Left lobe of liver (tissue), 2 donors: ENCODE data around the gene TIMM22. TPM values are rescaled to one million over a fixed set of nuclear protein-coding genes. Genes with fewer than 3 reads are reported as not detected.
"Not testable (repeated sequence)": the region's sequence is repeated elsewhere in the genome, so short reads cannot be mapped to it uniquely, and the experiment has no call there.

Experiments
- ATAC-seq: fragments of 200-7000 bp; cut with Tn5 transposase; one replicate; pipeline ENCODE4 v1.9.1; 2020; ENCODE audit warnings: mild to moderate bottlenecking, moderate library complexity
- DNase-seq: peaks from one replicate; pipeline ENCODE4 v3.0.0-alpha.2; 2020; ENCODE audit warnings: low spot score
- total RNA-seq: library from RNA; stranded (reverse); gene quantifications from one replicate; pipeline ENCODE4 v1.2.1, GENCODE V29; 2021
- donor health status: DM: no; HTN: no; CAD: no; lungs with moderate emphysema.
- donor health status: DM: no; HTN: yes; CAD: no.

TIMM22 gene
- total RNA-seq, 1 donor from 2014 or later = 4.2 TPM

DNA sequence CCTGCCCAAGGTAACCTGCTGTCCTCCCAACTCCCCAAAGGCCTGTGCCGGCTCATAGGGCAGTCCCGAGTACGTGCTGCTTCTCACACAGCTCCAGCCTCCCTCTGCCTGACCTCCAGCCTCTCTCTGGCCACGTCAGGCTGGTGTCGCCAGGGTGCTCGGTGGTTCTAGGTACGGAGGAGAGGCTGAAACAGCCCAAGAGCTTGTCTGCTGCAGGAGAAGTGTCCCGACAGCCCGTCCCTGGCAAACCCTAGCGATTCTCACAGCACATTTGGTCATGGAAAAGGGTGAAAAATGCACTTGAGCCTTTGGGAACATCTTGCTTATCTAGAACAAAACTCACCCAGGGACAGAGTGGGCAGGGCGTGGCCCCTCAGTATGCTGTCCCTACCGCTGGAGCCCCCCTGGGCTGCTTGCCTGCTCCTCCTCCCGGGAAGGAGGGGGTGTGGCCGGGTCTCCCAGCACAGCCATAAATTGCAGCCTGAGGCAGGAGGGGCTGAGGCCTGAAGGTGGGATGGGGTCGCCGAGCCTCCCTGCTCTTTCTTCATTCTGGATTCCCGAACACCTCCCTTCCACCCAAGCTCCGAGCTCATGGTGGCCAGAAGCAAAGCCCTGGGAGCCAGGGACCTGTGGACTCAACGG is 40.4 kb downstream of the TIMM22 start:
- ATAC-seq (no peak), DNase-seq (no peak)

DNA sequence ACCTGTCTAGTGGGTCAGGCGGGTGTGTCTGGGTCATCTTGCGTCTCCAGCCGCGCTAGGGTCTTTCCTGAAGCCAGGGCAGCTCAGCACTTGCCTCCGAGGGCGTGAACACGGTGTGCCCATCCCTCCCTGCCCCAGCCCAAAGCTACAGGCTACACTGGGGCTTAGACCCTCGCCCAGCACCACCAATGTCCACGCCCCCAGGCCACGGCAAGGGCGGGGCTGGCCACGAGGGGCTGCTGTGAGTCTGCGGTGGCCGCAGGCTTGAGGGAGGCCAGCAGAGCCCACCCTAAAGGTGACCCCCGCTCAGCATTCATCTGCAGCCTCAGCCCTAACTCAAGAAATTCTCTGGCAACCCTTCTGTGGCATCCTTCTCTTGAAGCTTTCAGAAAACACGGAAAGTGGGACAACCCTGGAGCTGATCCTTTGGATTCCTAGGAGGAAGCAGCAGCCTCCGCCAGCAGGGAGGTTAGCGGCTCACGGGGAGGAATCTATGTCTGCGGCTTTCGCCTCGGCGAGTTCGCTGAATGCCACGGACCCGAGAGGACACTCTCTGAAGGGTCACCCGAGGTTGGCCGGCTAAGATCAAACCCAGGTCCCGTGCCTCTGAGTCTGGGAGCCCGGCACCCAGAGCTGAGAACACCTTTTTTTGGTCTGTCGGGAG is 41.7 kb downstream of the TIMM22 start:
- ATAC-seq (no peak), DNase-seq (no peak)

DNA sequence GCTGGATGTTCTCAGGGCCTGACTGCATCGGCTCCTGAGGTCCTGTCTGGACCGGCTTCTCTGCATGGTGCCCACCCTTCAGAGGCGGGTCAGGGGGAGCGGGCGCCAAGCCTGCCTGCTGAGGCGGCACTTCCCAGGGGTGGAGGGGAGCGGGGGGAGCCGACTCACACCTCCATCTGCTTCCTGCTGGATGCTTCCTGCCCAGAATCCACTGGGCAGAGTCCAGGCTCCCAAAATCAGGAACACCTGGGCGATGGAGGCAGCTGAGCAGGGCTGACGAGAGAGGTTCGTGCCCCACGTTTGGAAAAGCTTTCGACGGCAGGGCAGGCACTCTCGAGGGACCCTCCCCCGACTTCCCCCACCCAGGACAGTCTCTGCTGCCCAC is 42.2 kb downstream of the TIMM22 start:
- ATAC-seq (no peak), DNase-seq (no peak)

DNA sequence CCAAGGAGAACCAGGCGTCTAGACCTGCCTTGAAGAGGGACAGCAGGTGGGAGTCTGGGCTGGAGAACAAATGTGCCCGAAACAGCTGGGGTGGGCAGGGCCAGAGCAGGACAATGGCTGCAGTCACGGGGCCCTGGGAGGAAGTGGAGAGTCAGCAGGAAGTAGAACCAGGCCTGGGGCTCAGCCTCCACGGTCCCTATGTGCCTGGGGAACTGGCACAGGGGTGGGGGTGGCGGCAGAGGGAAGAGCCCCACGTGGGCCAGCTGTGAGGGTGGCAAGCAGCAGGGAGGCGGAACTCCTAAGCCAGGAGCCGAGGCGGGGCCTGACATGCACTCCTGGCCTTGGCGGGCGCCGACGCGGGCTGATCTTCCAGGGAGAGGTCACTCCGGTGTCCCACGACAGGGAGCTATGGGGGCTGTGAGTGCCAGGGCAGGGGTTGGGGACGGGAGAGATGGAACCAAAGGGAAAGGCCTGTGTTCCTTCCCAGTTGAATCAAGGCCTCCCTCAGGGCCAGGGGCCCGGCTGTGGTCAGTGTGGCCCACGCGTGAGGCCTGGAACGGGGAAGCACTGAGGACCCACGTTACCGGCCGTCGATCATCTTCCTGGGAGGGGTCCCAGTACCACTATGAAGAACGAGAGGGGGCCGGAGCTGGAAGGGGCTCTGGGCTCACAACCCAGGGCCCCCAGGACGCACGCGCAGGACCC is 42.7 kb downstream of the TIMM22 start:
- ATAC-seq (peak; percentile 65), DNase-seq (no peak)

DNA sequence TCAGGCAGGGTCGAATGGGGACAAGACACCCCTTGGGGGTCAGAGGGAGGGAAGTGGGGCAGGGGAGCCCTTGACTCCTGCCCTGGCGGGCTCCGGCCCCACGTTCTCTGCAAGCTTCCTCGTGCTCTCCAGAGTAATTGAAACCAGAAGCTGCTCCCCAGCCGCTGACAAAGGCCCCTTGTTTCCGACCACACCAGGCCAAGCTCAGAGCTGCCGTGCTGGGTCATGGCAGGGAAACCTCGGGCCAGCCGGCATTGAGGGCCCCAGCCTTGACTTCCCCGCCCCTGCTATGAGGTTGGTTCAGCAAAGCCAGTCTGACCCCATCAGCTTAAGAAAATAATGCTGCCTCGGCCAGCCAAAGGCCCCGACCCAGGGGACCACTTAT is 43.3 kb downstream of the TIMM22 start:
- ATAC-seq = peak; percentile 34

DNA sequence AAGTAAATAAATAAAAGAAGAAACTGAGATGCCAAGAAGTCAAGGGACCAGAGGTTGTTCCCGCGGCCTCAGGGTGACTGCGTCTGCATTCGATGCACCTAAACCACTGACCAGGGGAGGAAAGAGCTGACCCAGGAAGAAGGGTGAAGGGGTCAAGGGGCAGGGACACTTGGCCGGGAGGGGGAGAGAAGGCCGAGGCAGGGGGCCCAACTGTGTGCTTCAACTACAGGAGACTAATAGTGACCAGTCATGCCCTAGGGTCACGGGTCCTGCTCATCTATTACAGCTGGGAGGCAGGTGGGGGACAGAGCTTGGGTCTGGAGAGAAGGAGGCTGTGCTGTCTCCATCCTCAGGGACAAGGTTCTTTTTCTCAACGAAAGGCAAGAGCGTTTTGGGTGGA is 44.8 kb downstream of the TIMM22 start:
- ATAC-seq (no peak), DNase-seq (no peak)

More for the DNA sequence above, 43.3 kb downstream of the TIMM22 start:
- no peak for DNase-seq

DNA sequence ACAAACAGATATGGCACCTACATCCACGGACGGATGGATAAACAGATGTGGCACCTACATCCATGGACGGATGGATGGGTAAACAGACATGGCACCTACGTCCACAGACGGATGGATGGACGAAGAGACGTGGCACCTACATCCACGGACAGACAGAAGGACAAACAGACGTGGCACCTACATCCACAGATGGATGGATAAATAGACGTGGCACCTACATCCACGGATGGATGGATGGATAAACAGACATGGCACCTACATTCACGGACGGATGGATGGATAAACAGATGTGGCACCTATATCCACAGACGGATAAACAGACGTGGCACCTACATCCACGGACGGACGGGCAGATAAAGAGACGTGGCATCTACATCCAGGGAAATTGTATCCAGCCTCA is 45.6 kb downstream of the TIMM22 start:
- no peak for ATAC-seq
- no peak for DNase-seq

DNA sequence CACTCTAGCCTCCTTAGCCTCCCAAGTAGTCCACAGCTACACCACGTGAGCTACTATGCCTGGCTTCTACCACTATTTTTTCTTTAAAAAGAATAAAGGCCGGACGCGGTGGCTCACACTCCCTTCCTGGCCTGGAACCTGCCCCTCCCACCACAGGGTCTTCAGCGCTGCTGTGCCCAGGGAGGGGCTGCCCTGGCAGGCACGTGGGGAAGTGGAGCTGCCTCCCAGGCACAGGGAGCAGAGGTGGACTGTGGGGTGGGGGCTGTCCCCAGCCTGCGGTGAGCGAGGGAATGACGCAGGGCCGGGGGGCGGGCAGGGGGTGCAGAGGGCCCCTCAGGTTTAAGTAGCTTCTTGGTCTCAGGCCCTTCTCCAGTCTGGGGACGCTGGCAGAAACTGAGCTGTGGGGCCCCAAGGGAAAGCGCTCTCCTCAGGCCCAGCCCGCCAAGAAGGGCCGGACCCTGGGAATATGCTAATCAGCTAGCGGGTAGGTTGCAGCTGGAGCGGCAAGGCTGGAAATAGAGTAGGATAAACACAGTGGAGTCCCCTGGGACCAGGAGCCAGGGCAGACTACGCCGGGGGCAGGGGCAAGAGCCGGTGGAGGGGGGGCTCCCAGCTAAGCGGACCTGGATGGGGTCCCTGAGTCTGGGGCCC is 46.8 kb downstream of the TIMM22 start:
- DNase-seq (no peak), ATAC-seq (peak; percentile 28)

DNA sequence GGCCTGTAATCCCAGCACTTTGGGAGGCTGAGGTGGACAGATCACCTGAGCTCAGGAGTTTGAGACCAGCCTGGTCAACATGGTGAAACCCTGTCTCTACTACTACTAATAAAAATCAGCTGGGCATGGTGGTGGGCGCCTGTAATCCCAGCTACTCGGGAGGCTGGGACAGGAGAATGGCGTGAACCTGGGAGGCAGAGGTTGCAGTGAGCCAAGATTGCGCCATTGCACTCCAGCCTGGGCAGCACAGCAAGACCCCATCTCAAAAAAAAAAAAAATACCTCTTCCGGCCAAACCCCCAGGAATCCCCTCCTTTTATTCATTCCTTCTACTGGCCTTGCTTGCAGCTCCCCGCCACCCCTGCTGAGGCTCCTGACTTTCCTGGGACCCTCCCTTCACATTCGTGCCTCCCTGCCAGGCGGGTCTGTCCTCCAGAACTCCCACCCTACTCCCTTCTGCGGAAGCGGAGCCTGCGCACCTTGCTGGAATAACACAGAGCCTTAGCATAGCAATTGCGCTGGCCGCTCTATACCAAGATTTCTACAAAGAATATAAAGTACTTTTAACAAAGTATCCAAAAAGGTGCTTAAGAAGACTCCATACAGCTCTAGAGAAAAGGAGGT is 47.6 kb downstream of the TIMM22 start:
- not testable (repeated sequence) for ATAC-seq, DNase-seq

DNA sequence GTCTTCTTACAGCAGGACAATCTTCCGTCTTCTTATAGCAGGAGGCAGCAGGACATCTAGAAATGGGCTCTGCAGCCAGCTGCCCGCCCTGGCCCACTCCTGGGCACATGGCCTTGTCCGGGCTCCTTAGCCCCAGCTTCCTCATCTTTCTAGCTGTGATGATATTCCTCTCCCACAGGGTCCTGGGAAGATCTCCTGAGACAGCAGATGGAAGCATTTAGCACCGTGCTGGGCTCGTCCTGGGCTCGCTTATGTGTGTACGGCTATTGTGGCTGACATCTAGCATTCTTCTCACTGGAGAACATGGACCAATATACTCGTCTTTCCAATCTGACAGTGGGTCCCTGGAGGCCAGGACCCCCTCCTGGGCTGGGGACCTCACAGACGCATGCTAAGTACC is 48.5 kb downstream of the TIMM22 start:
- ATAC-seq (no peak), DNase-seq (no peak)

DNA sequence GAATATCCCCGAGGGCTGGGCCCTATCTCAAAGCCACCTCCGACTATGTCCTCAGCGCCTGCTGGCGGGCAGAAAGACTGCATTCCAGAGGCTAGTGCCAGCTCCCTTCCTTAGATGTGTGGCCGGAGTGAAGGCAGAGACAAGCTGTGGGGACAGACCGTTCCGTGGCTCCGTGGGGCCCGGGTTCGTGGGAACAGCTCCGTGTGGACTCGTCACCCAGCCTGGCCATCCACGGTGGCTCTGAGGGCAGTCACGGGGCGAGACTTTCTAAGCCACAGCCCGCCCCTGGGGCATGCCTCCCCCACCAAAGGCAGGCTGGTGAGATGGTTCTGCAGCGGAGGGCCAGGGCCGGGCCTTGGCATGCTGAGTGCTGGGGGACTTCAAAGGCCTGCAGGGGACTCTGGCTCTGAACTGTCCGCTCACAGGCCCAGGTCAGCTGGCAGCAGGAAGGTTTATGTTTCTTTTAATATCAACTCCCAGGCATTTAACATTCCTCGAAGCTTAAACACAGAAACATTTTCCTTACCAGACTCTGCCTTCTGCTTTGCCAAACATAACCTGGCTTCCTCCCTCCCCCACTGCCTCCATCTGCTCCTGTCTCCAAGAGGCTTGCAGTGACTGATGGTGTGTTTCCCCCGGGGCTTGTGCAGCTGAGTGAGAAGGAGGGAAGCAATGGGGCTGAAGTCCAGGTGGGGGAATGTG is 50.4 kb downstream of the TIMM22 start:
- ATAC-seq = no peak
- DNase-seq = no peak

DNA sequence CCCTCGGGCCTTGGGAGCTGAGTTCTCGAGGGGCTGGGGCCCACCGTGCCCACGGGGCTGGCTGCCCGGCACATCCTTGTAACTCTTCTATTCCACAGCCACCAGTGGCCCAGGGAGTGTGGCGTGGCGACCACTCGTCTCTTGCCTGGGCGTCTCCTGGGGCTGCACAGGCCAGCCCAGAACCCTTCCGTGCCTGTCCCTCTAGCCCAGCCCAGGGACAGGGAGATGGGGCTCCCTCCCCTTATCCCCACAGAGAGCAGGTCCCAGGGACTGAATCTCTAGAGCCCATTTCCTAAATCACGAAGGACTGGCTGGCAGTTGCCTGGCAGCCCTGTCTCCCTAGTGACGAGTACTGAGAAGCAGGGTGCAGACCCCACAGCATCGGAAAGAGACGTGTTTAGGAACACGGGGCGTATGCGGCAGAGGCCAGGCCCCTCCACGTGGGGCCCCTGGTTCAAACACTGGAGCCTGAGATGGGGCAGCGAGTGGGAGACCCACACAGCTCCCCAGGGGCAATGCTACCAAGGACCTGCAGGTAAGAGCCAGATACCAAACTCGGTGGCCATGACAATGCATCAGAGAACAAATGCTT is 51.0 kb downstream of the TIMM22 start:
- DNase-seq = no peak
- ATAC-seq = no peak

DNA sequence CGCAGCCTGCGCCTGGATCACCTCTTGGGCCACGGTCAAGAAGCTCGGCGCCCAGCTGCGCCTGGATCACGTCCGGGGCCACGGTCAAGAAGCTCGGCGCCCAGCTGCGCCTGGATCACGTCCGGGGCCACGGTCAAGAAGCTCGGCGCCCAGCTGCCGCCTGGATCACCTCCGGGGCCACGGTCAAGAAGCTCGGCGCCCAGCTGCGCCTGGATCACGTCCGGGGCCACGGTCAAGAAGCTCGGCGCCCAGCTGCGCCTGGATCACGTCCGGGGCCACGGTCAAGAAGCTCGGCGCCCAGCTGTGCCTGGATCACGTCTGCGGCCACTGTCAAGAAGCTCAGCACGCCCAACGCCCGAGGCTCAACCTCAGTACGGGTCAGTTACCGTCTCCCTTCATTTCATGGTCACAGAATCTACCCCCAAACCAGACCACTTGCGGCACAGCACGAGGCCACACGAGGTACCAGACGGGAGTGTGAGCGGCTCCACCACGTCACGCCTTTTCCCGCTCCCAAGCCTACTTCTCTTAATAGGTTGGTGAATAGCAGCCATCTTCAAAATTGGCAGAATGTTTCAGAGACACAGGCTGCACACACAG is 51.7 kb downstream of the TIMM22 start:
- not testable (repeated sequence) for ATAC-seq, DNase-seq

DNA sequence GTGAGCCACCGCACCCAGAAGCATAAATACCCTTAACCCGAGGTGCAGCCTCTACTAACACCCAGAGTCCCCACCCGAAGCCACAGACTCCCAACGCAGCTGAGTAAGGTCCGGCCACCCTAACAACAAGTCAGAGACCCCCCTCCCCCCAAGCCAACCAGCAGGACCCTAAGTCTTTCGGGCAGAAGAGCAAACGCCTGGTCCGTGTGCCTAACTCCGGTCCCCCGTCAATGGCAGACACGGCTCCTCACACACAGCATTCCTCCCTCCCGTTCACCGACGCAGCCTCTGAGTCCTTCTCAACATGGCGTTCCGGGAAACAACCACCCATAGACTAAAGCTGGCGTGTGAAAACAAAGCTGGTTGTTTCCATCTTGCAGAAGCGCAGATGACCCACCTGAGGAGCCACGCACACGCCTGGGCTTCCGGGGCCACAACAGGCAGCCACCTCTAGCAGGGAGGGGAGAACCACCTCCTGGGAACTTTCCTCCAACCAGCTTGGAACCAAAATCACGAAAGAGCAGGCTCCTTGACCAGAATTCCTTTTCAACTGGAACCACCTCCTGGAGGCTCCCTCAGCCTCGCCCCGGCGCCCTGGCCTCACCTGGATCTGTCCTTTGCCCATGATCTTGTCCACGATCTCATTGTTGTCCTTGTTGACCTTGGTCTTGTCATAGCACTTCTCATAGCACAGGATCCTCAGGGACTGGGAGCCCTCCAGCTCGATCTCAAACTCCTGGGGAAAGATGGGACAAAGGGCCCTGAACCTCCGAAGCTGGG is 52.7 kb downstream of the TIMM22 start:
- DNase-seq = no peak
- ATAC-seq = no peak

DNA sequence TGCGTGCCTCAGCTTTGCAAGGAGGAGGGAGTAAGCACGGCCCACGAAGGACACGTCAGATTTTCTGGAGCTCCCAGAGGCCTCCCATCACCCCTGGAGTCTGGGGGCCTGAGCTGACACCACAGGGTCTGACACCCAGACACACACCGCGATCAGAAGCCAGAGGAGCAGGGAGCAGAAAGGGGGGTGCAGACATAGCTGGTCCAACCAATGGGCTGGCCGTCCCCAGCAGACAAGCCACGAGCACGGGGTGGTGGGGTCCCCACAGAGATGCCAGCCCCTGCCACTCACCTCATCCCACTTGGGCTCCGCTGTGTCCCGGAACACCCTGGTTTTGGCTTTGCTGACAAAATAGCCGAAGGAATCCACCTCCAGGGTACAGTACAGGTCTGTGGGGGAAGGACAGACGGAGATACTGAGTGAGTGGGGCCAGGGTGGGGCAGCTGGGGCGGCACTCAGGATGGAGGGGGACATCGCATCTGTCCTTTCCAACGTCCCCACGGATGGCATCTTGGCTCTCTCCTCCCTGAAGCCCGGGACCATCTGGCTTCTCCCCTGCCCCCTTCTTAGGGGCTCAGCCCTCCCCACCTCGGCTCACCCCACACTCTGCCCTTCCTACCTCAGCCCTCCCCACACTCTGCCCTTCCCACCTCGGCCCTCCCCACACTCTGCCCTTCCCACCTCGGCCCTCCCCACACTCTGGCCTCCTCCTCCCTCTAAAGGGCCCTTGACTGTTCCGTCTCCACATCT is 53.5 kb downstream of the TIMM22 start:
- ATAC-seq = no peak

DNA sequence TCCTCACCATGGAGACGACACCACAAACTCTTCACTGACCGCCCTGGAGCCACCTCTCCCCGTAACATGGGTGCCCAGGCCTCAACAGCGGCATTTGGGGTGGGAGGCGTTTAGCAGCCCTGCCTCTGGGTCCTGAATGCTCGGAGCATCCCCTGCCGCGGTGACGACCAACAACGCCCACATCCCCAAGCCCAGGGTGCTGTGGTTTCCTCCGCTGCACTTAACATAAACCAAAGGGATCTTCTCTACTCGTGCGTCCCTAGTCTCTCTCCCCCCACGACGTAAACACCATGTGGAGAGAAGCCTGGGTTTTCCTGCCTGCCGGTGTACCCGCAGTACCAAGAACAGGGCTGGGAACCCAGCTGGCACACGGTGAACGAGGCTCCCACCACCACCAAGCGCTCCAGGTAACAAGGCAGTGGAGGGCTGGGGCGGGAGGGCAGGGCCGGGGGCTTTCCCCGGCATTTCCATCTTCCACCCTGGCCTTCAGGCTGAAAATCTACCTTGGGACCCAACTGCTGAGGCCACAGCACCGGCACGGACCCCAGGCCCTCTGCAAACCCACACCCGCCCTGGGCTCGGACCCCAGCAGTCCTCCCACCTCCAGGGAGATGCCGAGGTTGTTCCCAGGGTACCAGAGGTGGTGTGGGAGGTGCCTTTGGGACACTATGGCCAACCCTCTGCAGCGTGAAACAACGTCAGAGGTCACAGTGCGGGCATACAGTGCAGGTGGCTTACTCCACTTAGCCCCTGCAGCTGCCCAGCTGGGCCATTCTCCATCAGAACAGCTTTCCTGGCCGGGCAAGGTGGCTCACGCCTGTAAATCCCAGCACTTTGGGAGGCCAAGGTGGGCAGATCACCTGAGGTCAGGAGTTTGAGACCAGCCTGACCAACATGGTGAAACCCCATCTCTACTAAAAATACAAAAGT is 54.3 kb downstream of the TIMM22 start:
- DNase-seq = no peak
- ATAC-seq = no peak

More for the DNA sequence above, 53.5 kb downstream of the TIMM22 start:
- no peak for DNase-seq
